IPS-15b (cell line): Measurements from ENCODE around the gene GLIS1.

Source experiments
- H3K27me3 ChIP-seq: one replicate; pipeline ENCODE4 v1.6.1; 2013; ENCODE audit warnings: low read length; ENCODE audit not compliant: control insufficient read depth, insufficient read depth
- H3K36me3 ChIP-seq: one replicate; pipeline ENCODE4 v1.6.1; 2013; ENCODE audit warnings: low read length; ENCODE audit not compliant: control insufficient read depth, insufficient read depth
- H3K4me1 ChIP-seq: one replicate; pipeline ENCODE4 v1.6.1; 2013; ENCODE audit warnings: mild to moderate bottlenecking, low read length; ENCODE audit not compliant: control insufficient read depth, insufficient read depth
- H3K4me3 ChIP-seq: one replicate; pipeline ENCODE4 v1.5.1; 2013; ENCODE audit warnings: low read depth, low read length
- H3K9ac ChIP-seq: one replicate; pipeline ENCODE4 v1.6.1; 2013; ENCODE audit warnings: low read depth, mild to moderate bottlenecking, low read length
- H3K9me3 ChIP-seq: one replicate; pipeline ENCODE4 v1.6.1; 2013; ENCODE audit warnings: mild to moderate bottlenecking, low read length; ENCODE audit not compliant: control insufficient read depth, insufficient read depth

Gene GLIS1

GRCh38 chr1:53739109-53739681, at the start of gene GLIS1:
TSS of gene GLIS1 (minus strand) at chr1:53739164. CDS start at chr1:53738064, 1,100 bp downstream.
- H3K4me1 ChIP-seq: no peaks in the 10 kb centered on the region
- H3K9me3 ChIP-seq: no peaks in the 10 kb centered on the region
- H3K27me3 ChIP-seq: peaks cover 68% of the 10 kb centered on the region
- no peaks in the 10 kb centered on the region for H3K36me3 ChIP-seq
- no peak within 1 kb of the TSS for H3K9ac ChIP-seq
- peak within 1 kb of the TSS; percentile 70 for H3K4me3 ChIP-seq

GRCh38 chr1:53787655-53788054, 48.7 kb upstream of the GLIS1 start:
- no peaks in the 10 kb centered on the region for H3K27me3 ChIP-seq
- H3K4me3 ChIP-seq: no peak overlapping the region
- no peaks in the 10 kb centered on the region for H3K4me1 ChIP-seq
- H3K9me3 ChIP-seq: no peaks in the 10 kb centered on the region
- H3K9ac ChIP-seq: no peak overlapping the region
- H3K36me3 ChIP-seq: peaks cover 24% of the 10 kb centered on the region

- Histone ChIP-seq H3K4me3 (no peak overlapping the region), H3K36me3 (peaks cover 14% of the 10 kb centered on the region), H3K4me1 (no peaks in the 10 kb centered on the region), H3K9ac (no peak overlapping the region), H3K27me3 (no peaks in the 10 kb centered on the region), H3K9me3 (no peaks in the 10 kb centered on the region)
Observed at GRCh38 chr1:53783056-53783455, 44.1 kb upstream of the GLIS1 start.

GRCh38 chr1:53781654-53782053, 42.7 kb upstream of the GLIS1 start:
- peaks cover 14% of the 10 kb centered on the region for H3K36me3 ChIP-seq
- H3K9me3 ChIP-seq: no peaks in the 10 kb centered on the region
- no peak overlapping the region for H3K9ac ChIP-seq
- no peaks in the 10 kb centered on the region for H3K27me3 ChIP-seq
- H3K4me3 ChIP-seq: no peak overlapping the region
- H3K4me1 ChIP-seq: no peaks in the 10 kb centered on the region

- no peak overlapping the region for H3K9ac ChIP-seq
- no peaks in the 10 kb centered on the region for H3K4me1 ChIP-seq
- no peak overlapping the region for H3K4me3 ChIP-seq
- H3K27me3 ChIP-seq: no peaks in the 10 kb centered on the region
- H3K36me3 ChIP-seq: no peaks in the 10 kb centered on the region
- no peaks in the 10 kb centered on the region for H3K9me3 ChIP-seq
Observed at GRCh38 chr1:53777272-53777671, 38.3 kb upstream of the GLIS1 start.

GRCh38 chr1:53771648-53772047, 32.7 kb upstream of the GLIS1 start:
- Histone ChIP-seq H3K27me3 (no peaks in the 10 kb centered on the region), H3K9ac (no peak overlapping the region), H3K4me1 (no peaks in the 10 kb centered on the region), H3K4me3 (no peak overlapping the region), H3K36me3 (no peaks in the 10 kb centered on the region), H3K9me3 (no peaks in the 10 kb centered on the region)

GRCh38 chr1:53769780-53770179, 30.8 kb upstream of the GLIS1 start:
- Histone ChIP-seq H3K27me3 (no peaks in the 10 kb centered on the region), H3K36me3 (no peaks in the 10 kb centered on the region), H3K9me3 (no peaks in the 10 kb centered on the region), H3K9ac (no peak overlapping the region), H3K4me1 (no peaks in the 10 kb centered on the region), H3K4me3 (no peak overlapping the region)

- H3K36me3 ChIP-seq: no peaks in the 10 kb centered on the region
- H3K9ac ChIP-seq: no peak overlapping the region
- no peaks in the 10 kb centered on the region for H3K27me3 ChIP-seq
- no peak overlapping the region for H3K4me3 ChIP-seq
- no peaks in the 10 kb centered on the region for H3K4me1 ChIP-seq
- H3K9me3 ChIP-seq: no peaks in the 10 kb centered on the region
Observed at GRCh38 chr1:53769184-53769583, 30.2 kb upstream of the GLIS1 start.

- Histone ChIP-seq H3K4me3 (no peak overlapping the region), H3K36me3 (no peaks in the 10 kb centered on the region), H3K4me1 (no peaks in the 10 kb centered on the region), H3K27me3 (no peaks in the 10 kb centered on the region), H3K9ac (no peak overlapping the region), H3K9me3 (no peaks in the 10 kb centered on the region)
Observed at GRCh38 chr1:53766831-53767405, 28.0 kb upstream of the GLIS1 start.

GRCh38 chr1:53766194-53766742, 27.3 kb upstream of the GLIS1 start:
- Histone ChIP-seq H3K9me3 (no peaks in the 10 kb centered on the region), H3K4me1 (no peaks in the 10 kb centered on the region), H3K4me3 (no peak overlapping the region), H3K36me3 (no peaks in the 10 kb centered on the region), H3K27me3 (no peaks in the 10 kb centered on the region), H3K9ac (no peak overlapping the region)

GRCh38 chr1:53765657-53766056, 26.7 kb upstream of the GLIS1 start:
- H3K9me3 ChIP-seq: no peaks in the 10 kb centered on the region
- no peak overlapping the region for H3K9ac ChIP-seq
- no peaks in the 10 kb centered on the region for H3K4me1 ChIP-seq
- no peaks in the 10 kb centered on the region for H3K27me3 ChIP-seq
- no peaks in the 10 kb centered on the region for H3K36me3 ChIP-seq
- H3K4me3 ChIP-seq: no peak overlapping the region

- no peaks in the 10 kb centered on the region for H3K4me1 ChIP-seq
- no peak overlapping the region for H3K9ac ChIP-seq
- H3K9me3 ChIP-seq: no peaks in the 10 kb centered on the region
- H3K4me3 ChIP-seq: no peak overlapping the region
- no peaks in the 10 kb centered on the region for H3K36me3 ChIP-seq
- no peaks in the 10 kb centered on the region for H3K27me3 ChIP-seq
Observed at GRCh38 chr1:53763911-53764310, 24.9 kb upstream of the GLIS1 start.
